Neural cell (in vitro differentiated cells): Measurements from ENCODE around the gene ECM2.

ENCODE experiments used
- EP300 ChIP-seq: fragments of 450-650 bp; conservative IDR thresholded peaks from 2 replicates; pipeline ENCODE4 v1.6.1; 2014; ENCODE audit warnings: antibody characterized with exemption, mild to moderate bottlenecking, moderate library complexity; ENCODE audit not compliant: poor library complexity, severe bottlenecking
- EZH2 ChIP-seq: fragments of 200-600, 300-800 bp; shearing (Covaris generic), sonication (generic); IDR thresholded peaks from 2 replicates; pipeline ENCODE4 v1.6.1; 2014; ENCODE audit warnings: antibody characterized with exemption, low read length, borderline replicate concordance, mild to moderate bottlenecking; ENCODE audit not compliant: insufficient read depth, poor library complexity, severe bottlenecking
- POLR2AphosphoS5 ChIP-seq: IDR thresholded peaks from 2 replicates; pipeline ENCODE4 v1.6.1; 2012
- TAF1 ChIP-seq: IDR thresholded peaks from 2 replicates; pipeline ENCODE4 v1.6.1; 2012; ENCODE audit warnings: low read depth
- TF ChIP-seq, protein P1 (sequence below): fragments of 450-650 bp; IDR thresholded peaks from 2 replicates; pipeline ENCODE4 v1.5.1; 2014; ENCODE audit warnings: antibody characterized with exemption, mild to moderate bottlenecking, moderate library complexity; ENCODE audit not compliant: poor library complexity, severe bottlenecking
- TF ChIP-seq, protein P2 (sequence below): IDR thresholded peaks from 2 replicates; pipeline ENCODE4 v1.6.1; 2012; ENCODE audit warnings: borderline replicate concordance

DNA sequence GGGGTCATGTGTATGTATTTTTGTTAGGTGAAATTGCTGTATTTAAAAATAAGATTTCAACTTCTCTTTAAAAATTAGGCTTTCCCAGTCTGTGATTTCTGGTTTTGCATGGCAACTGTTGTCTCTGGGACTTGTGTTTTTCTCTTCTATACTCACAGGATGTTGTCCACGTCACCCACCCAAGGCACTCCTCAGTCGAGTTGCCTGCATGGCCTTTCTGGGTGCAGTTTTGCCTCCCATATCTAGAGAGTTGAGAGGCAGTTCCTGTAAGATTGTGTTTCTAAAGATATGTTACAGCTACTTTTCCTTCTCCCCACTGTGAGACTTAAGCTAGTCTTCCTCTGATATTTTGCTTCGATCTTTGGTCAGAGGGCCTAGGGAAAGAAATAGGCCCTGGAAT, 51.2 kb downstream of the ECM2 start:
- TF ChIP-seq, protein P1, sequence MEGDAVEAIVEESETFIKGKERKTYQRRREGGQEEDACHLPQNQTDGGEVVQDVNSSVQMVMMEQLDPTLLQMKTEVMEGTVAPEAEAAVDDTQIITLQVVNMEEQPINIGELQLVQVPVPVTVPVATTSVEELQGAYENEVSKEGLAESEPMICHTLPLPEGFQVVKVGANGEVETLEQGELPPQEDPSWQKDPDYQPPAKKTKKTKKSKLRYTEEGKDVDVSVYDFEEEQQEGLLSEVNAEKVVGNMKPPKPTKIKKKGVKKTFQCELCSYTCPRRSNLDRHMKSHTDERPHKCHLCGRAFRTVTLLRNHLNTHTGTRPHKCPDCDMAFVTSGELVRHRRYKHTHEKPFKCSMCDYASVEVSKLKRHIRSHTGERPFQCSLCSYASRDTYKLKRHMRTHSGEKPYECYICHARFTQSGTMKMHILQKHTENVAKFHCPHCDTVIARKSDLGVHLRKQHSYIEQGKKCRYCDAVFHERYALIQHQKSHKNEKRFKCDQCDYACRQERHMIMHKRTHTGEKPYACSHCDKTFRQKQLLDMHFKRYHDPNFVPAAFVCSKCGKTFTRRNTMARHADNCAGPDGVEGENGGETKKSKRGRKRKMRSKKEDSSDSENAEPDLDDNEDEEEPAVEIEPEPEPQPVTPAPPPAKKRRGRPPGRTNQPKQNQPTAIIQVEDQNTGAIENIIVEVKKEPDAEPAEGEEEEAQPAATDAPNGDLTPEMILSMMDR: no peak
- TF ChIP-seq EZH2: no peak
- no peak for TF ChIP-seq POLR2AphosphoS5
- TF ChIP-seq EP300: no peak
- TF ChIP-seq, protein P2, sequence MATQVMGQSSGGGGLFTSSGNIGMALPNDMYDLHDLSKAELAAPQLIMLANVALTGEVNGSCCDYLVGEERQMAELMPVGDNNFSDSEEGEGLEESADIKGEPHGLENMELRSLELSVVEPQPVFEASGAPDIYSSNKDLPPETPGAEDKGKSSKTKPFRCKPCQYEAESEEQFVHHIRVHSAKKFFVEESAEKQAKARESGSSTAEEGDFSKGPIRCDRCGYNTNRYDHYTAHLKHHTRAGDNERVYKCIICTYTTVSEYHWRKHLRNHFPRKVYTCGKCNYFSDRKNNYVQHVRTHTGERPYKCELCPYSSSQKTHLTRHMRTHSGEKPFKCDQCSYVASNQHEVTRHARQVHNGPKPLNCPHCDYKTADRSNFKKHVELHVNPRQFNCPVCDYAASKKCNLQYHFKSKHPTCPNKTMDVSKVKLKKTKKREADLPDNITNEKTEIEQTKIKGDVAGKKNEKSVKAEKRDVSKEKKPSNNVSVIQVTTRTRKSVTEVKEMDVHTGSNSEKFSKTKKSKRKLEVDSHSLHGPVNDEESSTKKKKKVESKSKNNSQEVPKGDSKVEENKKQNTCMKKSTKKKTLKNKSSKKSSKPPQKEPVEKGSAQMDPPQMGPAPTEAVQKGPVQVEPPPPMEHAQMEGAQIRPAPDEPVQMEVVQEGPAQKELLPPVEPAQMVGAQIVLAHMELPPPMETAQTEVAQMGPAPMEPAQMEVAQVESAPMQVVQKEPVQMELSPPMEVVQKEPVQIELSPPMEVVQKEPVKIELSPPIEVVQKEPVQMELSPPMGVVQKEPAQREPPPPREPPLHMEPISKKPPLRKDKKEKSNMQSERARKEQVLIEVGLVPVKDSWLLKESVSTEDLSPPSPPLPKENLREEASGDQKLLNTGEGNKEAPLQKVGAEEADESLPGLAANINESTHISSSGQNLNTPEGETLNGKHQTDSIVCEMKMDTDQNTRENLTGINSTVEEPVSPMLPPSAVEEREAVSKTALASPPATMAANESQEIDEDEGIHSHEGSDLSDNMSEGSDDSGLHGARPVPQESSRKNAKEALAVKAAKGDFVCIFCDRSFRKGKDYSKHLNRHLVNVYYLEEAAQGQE: no peak
- TF ChIP-seq TAF1: no peak
